ENCODE data around the gene BCAR3. TPM values are rescaled to one million over a fixed set of nuclear protein-coding genes. Genes with fewer than 3 reads are reported as not detected.
A peak's percentile ranks its signal among the peaks of the same experiment; 100 is the strongest.

BCAR3 gene
- total RNA-seq, 6 donors from 2014 or later: 26.3 to 48.8 (median 31.9) TPM

DNA sequence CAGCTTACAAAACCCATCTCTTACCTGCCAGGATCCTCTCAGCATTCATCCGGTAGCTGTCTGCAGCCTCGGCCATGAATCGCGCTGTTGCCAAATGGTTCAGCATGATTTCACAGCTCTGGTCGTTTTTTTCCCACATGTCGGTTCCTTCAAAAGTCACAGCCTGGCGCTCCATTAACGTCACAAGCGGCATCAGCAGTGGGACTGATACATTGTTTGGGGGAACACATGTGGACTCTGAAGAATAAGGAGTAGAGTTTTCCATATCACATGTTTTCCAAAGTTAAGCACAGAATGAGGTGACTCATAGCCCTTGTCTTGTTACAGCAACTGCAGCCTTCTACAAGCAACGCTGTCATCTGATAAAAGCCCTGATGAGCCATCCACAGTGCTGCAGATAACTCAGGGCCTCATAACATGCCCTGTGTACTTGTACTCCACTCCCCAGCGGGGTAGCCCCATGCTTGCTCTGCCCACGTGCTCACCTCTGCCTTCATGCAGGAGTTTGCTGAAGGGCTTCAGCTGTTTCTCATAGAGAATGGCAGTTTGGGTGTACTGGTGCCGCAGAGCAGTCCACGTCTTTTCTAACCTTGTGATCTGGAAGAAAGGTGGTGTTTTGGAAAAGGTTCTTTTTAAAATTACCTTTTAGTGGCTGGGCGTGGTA is 114.2 kb downstream of the BCAR3 start:
- Histone ChIP-seq H3K4me3 (no peak overlapping the region), H3K27ac (peak overlapping the region in 2 of 4 donors; percentile 52 to 68), H3K27me3 (no peaks in the 10 kb centered on the region), H3K4me1 (peaks cover 9 to 20% (median 13%) of the 10 kb centered on the region in 4 donors), H3K36me3 (peaks cover 0 to 90% (median 41%) of the 10 kb centered on the region in 4 donors), H3K9me3 (no peaks in the 10 kb centered on the region)
- ATAC-seq (ENCODE audit: low FRiP score in 2 of 2) (peak; percentile 61 to 75), DNase-seq (no peak)
- 89 to 90% methylated on average over 15 of the region's 15 CpGs for WGBS, 2 donors
- TF ChIP-seq EP300 (IDR thresholded peaks at IDR 0.05): no peak
- TF ChIP-seq, protein P1, sequence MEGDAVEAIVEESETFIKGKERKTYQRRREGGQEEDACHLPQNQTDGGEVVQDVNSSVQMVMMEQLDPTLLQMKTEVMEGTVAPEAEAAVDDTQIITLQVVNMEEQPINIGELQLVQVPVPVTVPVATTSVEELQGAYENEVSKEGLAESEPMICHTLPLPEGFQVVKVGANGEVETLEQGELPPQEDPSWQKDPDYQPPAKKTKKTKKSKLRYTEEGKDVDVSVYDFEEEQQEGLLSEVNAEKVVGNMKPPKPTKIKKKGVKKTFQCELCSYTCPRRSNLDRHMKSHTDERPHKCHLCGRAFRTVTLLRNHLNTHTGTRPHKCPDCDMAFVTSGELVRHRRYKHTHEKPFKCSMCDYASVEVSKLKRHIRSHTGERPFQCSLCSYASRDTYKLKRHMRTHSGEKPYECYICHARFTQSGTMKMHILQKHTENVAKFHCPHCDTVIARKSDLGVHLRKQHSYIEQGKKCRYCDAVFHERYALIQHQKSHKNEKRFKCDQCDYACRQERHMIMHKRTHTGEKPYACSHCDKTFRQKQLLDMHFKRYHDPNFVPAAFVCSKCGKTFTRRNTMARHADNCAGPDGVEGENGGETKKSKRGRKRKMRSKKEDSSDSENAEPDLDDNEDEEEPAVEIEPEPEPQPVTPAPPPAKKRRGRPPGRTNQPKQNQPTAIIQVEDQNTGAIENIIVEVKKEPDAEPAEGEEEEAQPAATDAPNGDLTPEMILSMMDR (IDR thresholded peaks at IDR 0.05): no peak
- no peak for TF ChIP-seq POLR2A (IDR thresholded peaks at IDR 0.05)
- no peak for TF ChIP-seq POLR2AphosphoS5 (IDR thresholded peaks at IDR 0.05)

DNA sequence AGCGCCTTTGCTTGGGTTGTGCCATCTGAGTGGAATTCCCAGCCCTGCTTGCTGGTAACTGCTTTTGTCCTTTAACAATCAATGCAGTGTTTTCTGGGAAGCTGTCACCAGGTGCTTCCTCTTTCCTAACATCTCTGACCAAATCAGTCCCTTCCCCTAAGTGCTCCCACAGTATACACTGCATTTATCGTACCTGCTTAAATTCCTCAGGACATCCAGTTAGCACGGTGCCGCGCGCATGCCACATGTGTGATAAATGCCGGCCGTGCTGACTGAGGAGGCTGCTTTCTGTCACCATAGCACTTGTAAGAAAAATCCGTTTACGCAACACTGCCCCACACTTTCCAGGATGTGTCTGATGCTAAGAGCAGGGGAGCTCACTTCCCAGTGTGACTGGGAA is 115.4 kb downstream of the BCAR3 start:
- H3K27ac ChIP-seq: peak overlapping the region; percentile 19 to 68 (median 52)

DNA sequence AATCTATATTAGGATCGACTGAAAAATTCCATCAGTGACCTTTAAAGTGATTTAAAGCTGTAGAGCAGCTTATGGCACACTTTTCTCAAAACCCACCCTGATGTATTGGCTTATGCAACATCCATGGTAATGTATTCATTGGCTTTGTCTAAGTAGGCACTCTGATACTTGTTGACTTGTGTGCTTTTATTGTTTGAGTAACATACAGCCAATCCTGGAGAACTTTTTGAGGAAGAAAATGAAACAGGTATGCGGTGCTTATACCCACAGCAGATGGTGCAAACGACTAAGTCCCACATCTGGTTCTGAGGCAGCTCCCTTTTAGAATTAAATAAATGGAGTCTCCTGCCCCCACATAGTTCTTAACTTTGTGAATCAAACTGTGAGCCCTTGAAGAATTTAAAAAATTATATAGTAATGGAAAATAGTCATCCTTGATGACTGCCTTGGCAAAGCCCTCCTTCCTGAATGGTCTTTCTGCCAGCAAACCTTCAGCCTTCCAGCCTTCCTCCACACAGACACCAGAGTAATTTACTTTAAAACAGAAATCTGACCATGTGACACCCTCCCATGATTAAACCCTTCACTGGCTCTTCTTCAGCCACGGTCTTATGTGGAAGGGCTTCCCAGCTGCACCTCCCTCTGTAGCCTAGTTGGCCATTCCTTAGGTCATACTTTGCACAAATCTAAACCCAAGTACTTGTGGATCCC is 116.0 kb downstream of the BCAR3 start:
- no peaks in the 10 kb centered on the region for H3K27me3 ChIP-seq
- H3K4me1 ChIP-seq: peaks cover 9 to 20% (median 13%) of the 10 kb centered on the region in 4 donors
- DNase-seq (no peak), ATAC-seq (ENCODE audit: low FRiP score in 2 of 2) (peak; percentile 5 to 55)
- 58 to 66% methylated on average over 4 of the region's 4 CpGs for WGBS, 2 donors
- H3K36me3 ChIP-seq: peaks cover 0 to 90% (median 33%) of the 10 kb centered on the region in 4 donors
- peak overlapping the region; percentile 19 to 68 (median 52) for H3K27ac ChIP-seq
- TF ChIP-seq EP300 (IDR thresholded peaks at IDR 0.05) (no peak), POLR2AphosphoS5 (IDR thresholded peaks at IDR 0.05) (no peak), POLR2A (IDR thresholded peaks at IDR 0.05) (no peak)
- TF ChIP-seq, protein P1 (IDR thresholded peaks at IDR 0.05): no peak
- no peaks in the 10 kb centered on the region for H3K9me3 ChIP-seq
- no peak overlapping the region for H3K4me3 ChIP-seq

More for the DNA sequence above, 115.4 kb downstream of the BCAR3 start:
- peak in 3 of 4 donors; percentile 34 to 75 (median 52) for TF ChIP-seq EP300 (IDR thresholded peaks at IDR 0.05)
- TF ChIP-seq, protein P1 (IDR thresholded peaks at IDR 0.05): no peak
- peak; percentile 17 to 82 for TF ChIP-seq POLR2AphosphoS5 (IDR thresholded peaks at IDR 0.05)
- no peak for TF ChIP-seq POLR2A (IDR thresholded peaks at IDR 0.05)
- ATAC-seq (ENCODE audit: low FRiP score in 2 of 2): peak; percentile 6 to 16
- Histone ChIP-seq H3K36me3 (peaks cover 0 to 90% (median 37%) of the 10 kb centered on the region in 4 donors), H3K4me3 (no peak overlapping the region), H3K27me3 (no peaks in the 10 kb centered on the region), H3K9me3 (no peaks in the 10 kb centered on the region), H3K4me1 (peaks cover 9 to 20% (median 13%) of the 10 kb centered on the region in 4 donors)
- no peak for DNase-seq
- WGBS, 2 donors: 67 to 72% methylated on average over 10 of the region's 10 CpGs

DNA sequence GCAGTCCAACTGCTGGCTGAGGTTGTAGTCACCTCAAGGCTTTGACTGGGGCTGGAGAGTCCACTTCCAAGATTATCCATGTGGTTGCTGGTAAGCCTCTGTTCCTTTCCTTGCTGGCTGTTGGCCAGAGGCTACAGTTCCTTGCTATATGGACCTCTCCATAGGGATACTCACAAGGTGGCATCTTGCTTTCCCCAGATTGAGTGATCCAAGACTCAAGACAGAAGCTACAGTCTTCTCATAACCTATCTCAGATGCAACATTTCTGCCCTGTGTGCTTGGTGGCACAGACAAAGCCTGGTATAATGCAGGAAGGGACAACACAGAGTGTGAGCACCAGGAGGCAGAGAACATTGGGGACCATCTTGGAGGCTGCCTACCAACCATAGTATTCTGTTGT is 121.9 kb downstream of the BCAR3 start:
- no peaks in the 10 kb centered on the region for H3K9me3 ChIP-seq
- peaks cover 6 to 14% (median 10%) of the 10 kb centered on the region in 4 donors for H3K4me1 ChIP-seq
- ATAC-seq (ENCODE audit: low FRiP score in 2 of 2) (no peak), DNase-seq (no peak)
- H3K4me3 ChIP-seq: no peak overlapping the region
- TF ChIP-seq EP300 (IDR thresholded peaks at IDR 0.05) (no peak), POLR2A (IDR thresholded peaks at IDR 0.05) (no peak), POLR2AphosphoS5 (IDR thresholded peaks at IDR 0.05) (no peak)
- TF ChIP-seq, protein P1 (IDR thresholded peaks at IDR 0.05): no peak
- no peaks in the 10 kb centered on the region for H3K27me3 ChIP-seq
- peaks cover 0 to 56% (median 8%) of the 10 kb centered on the region in 4 donors for H3K36me3 ChIP-seq
- no peak overlapping the region for H3K27ac ChIP-seq
